Measurements from ENCODE around the gene GLDC. TPM values are rescaled to one million over a fixed set of nuclear protein-coding genes. Genes with fewer than 3 reads are reported as not detected.
"Not testable (repeated sequence)": the region's sequence is repeated elsewhere in the genome, so short reads cannot be mapped to it uniquely, and the experiment has no call there.

GLDC gene
- polyA plus RNA-seq, 4 donors: 18.4 to 25.3 (median 19.6) TPM

DNA sequence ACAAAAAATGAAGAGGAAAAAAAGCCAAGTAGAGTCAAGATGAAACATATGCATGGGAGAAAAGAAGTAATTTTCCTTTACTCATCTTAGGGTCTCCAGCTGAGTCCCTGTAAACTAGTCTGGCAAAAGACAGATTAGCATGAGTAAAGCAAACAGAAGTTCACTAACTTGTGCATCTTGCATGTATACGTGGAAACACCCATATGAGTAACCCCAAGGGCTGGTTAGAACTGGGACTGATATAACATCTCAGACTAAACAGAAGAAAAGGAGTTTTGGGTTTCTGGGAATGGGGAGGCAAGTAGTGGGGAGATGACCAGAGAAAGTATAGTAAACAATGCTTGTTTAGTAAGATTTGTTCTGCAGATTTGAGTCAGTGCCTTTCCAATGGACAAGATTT lies 20.1 kb upstream of the GLDC start:
- DNase-seq (ENCODE audit: low read depth in 4 of 4, low spot score in 3 of 4): no peak

DNA sequence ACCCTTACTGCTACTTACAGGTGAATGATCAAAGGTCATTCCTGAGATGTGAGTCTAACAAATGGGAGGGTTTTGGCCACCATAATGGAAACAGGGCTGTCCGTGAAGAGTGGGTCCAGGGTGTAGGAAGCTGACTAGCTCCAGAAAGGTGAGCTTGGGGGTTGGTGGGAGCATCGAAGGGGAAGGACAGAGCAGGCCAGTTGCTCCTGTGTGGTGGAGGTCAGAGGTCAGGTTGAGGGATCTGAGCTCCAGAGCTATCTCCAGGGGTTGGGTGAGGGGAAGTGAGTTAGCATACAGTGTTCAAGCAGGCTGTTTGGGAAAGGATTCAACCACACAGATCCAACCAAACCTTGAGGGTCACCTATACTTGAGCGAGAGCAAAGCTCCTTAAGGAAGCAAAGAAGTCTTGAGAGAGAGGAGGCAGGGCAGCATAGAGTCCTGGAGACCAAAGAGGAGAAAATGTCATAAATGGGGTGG lies 18.7 kb upstream of the GLDC start:
- DNase-seq (ENCODE audit: low read depth in 4 of 4, low spot score in 3 of 4): no peak

DNA sequence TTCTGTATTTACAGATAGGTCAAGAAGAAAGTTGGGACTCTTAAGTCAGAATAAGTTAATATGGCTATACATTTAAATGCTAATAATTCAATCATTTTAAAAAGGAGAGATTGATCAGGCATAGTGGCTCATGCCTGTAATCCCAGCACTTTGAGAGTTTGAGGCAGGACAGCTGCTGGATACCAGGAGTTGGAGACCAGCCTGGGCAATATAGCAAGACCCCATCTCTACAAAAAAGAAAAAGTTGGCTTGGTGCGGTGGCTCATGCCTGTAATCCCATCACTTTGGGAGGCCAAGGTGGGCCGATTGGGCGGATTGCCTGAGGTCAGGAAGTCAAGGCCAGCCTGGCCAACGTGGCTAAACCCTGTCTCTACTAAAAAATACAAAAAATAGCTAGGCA lies 15.0 kb upstream of the GLDC start:
- no peak for DNase-seq (ENCODE audit: low read depth in 4 of 4, low spot score in 3 of 4)

DNA sequence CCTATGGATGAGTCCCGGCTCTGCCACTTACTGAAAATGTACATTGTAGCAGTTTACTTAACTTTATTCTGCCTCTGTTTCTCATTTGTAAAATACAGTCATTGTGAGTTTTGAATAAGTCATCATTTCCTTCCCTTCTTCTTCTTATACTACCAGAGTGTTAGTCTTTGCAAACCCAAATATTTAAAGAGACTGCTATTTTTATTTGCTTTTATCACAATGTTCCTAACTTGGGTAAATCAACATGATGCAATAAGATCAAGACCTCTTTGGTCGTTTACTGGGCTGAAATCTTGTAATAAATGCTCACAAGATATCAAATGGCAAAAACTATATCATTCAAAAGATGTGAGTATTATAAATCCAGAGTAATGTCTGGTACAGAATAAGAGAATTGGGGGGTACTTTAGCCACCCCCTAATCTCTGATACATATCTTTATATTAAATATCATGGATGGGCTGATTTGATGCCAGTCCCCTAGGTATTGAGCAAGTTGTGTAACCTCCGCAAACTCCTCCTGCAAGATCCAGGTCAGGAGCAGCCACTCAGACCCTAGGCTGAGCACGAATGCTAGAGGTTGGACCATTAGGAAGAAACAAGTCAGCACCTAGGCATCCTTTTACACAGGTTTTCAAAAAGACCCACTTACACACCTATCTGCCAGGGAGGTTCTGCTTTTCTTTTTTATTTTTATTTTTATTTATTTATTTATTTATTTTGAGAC lies 13.3 kb upstream of the GLDC start:
- no peak for DNase-seq (ENCODE audit: low read depth in 4 of 4, low spot score in 3 of 4)

DNA sequence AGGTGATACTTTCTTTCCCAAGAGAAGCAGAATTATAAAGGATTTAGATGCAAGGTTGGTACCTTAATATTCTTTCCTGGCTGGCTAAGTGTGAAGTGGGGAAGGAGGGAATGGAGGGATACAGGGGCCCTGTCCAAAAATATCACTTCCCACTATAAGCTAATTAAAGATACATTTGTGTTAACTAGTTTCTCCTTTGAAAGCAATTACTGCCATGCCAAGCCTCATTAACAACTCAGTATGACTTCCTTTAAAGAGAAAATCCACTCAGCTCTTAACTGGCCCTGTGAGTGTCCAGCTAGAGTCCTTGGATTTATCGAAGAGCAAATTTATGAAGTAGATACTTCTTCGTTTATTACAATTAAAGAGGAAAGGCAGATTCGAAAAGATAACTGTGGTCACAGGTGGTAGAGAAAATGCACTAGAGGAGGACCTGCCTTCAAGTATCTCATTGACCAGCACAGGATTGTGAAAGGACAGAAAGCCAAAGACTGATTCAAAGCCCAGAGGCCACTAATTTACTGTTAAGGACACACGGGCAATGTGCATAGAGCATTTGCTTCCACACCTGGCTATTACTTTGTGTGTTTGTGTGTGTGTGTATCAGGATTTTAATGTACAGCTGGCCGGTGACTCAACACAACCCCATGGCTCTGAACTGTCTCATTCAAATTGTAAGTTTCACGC lies 11.2 kb upstream of the GLDC start:
- no peak for DNase-seq (ENCODE audit: low read depth in 4 of 4, low spot score in 3 of 4)

DNA sequence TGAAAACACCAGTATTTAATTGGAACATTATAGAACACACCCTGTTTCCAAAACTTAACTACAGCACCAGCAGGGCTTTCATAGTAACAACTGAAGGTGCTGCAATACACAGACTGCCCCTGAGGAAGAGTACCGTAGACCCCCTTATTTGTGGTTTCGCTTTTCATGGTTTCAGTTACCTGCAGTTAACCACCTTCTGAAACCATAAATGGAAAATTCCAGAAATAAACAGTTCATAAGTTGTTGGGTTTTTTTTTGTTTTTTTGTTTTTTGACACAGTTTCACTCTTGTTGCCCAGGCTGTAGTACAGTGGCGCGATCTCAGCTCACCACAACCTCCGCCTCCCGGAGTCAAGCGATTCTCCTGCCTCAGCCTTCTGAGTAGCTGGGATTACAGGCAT lies 9.5 kb upstream of the GLDC start:
- no peak for DNase-seq (ENCODE audit: low read depth in 4 of 4, low spot score in 3 of 4)

DNA sequence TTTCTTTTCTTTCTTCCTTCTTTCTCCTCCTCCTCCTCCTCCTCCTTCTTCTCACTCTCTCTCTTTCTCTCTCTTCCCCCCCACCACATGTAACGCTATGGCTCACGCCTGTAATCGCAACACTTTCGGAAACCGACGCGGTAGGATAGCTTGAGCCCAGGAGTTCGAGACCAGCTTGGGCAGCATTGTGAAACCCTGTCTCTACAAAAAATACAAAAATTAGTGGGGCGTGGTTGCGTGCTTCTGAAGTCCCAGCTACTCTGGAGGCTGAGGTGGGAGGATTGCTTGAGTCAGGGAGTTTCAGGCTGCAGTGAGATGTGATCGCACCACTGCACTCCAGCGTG lies 736 bp upstream of the GLDC start:
- DNase-seq (ENCODE audit: low read depth in 4 of 4, low spot score in 3 of 4): no peak

DNA sequence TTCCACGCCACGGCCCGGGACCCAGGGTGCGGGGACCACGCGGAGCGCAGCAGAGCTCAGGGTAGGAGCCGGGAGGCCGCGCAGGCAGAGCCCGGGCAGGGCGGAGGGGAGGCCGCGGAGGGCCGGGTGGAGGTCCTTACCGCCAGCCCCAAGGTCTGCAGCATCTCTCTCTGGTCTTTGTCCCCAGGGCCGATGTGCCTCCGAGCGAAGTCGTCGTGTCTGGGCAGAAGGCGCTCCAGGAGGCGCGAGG lies 499 bp downstream of the GLDC start:
- DNase-seq (ENCODE audit: low read depth in 4 of 4, low spot score in 3 of 4): not testable (repeated sequence)

DNA sequence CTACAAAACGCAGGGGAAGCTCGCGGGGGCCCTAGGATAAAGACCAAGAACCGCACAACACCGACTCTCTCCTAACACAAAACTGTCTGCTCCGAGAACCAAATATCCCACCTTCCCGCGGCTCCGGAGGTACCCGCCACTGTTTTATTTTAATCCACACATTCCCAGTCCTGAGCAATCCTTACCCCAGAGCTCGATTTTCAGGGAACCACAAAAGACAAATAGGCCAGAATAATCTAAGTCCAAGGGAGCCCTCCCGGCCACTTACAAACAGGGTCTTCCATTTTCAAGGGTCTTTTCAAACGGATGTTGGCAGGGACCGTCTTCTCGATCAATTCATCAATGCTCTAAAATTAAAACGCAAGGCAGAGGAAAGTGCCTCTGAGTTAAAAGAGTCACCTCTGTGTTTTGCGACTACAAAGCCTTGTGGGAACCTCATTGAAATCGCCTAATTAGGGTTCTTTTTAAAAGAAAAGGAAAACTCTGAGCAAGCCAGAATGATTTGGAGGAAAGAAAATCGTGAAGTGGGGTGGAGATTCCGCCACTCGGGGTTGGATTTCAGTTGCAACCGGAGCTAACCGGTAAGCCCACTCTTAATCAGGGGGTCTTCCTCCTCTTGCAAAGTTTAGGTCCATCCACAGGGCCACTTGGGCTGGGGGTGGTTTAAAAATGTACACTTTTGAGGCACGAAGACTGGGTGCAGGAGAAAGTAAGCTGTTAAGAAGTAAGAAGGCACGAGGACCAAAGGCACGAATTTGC lies 1.0 kb downstream of the GLDC start:
- DNase-seq (ENCODE audit: low read depth in 4 of 4, low spot score in 3 of 4): peak in 1 of 4 donors; percentile 35

DNA sequence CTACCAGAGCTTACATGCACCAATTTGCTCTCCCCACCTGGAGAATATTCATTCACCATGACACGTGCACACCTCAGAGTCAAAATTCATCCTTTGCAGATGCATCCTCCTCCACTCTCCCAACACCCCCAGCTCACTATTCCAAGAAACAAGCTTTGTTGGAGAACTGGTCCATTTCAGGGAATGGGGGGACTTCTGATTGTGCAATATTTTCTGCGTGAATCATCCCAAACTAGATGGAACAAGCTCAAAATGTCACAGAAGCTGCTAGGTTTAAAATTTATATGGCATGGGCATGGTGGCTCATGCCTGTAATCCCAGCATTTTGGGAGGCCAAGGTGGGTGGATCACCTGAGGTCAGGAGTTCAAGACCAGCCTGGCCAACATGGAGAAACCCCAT lies 3.6 kb downstream of the GLDC start:
- DNase-seq (ENCODE audit: low read depth in 4 of 4, low spot score in 3 of 4): no peak

DNA sequence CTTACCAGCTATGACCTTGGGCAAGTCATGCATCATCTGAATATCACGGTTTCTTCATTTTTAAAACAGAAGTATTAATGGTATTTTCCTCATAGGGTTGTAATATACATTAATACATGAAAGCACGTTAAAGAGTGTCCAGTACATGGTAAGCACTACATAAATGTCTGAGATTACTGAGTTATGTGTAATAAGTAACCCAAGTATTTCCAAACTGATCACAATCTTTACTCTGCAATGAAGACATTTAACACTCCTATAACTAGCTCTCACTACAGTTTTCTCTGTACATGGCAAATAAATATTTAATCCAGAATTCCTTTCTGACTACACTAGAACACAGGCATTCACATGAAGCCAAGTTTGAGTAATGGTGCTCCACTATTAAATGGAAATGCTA lies 4.0 kb downstream of the GLDC start:
- no peak for DNase-seq (ENCODE audit: low read depth in 4 of 4, low spot score in 3 of 4)

DNA sequence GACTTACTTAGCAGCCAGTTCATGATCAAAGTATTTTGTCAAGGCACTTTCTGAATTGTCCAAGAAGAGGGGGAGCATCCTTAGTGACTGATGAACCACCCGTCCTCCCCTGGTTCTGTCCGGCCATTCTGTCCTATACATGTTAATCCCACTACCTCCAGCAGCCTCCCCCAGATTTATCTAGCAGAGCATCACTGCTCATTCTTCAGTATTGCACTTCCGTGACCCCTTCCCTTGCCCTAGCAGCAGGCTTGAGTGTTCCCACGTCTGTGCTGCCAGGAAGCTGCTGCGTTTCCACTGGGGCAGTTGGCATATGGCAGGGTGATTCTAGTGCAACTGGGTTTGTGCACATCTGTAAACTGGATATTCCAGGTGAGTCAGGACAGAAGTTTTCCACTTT lies 4.5 kb downstream of the GLDC start:
- no peak for DNase-seq (ENCODE audit: low read depth in 4 of 4, low spot score in 3 of 4)

DNA sequence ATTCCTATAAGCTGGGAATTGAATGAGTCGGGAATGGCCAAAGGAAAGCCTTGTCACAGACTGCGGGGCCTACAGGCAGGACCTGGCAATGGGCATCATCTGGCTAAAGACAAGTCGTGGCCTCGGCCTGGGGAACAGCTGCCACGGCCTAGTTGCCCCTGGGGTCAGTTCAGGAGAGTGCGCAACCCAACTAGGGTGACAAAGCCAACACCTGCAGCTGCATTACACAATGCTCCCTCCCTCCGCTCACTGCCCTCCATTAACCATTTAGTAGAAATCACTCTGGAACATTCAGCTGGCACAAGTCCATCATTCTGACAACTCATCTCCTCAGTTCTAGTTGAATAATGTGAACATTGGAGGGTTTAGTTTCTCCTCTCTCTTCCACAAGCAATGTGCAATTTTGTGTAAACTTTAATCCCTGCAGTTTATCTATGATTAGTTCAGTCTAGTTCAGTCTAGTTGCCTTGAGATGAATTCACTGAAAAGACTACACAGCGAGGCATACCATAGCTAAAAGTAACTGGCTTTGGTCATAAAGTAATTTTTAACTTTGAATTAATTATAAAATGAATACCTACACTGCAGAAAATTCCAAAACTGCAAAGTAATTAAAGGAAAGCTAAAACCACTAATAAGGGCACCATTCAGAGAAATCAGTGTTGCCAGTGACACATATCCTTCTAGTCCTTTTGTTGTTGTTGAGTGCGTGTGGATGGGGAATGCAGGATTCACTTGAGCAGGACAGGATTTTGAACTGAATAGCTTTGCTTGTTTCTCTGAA lies 5.1 kb downstream of the GLDC start:
- DNase-seq (ENCODE audit: low read depth in 4 of 4, low spot score in 3 of 4): no peak

DNA sequence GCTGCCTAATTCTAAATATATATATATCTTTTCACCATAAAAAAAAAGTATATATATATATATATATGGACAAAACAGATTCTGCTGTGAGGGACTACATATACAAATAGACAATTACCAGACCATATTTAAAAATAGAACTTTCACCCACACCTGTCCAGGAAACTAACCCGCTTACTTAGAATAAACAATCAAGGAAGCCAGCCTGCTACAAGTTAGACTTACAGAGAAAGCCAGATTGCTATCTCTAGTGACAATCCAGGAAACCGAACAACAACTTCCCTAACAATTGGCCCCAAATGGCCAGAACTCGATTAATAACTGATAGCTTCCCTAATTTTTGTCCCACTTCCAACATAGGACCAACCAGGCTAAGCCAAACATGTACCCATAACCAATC lies 5.9 kb downstream of the GLDC start:
- no peak for DNase-seq (ENCODE audit: low read depth in 4 of 4, low spot score in 3 of 4)

DNA sequence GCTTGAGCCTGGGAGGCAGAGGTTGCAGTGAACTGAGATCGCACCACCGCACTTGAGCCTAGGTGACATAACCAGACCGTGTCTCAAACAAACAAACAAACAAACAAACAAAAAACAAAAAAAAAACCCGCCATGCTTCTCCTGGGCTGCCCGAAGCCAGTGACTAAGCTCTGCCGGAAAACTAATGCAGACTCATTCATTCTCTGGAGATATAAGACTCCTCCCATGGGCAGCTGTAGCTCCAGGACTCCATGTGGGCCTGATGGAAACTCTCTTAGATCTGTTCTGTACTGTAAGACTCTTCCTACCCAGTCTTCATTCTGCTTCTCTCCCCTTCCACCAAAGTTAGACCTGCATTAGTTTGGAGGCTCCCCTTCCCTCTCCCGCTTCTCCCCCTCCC lies 11.1 kb downstream of the GLDC start:
- no peak for DNase-seq (ENCODE audit: low read depth in 4 of 4, low spot score in 3 of 4)

DNA sequence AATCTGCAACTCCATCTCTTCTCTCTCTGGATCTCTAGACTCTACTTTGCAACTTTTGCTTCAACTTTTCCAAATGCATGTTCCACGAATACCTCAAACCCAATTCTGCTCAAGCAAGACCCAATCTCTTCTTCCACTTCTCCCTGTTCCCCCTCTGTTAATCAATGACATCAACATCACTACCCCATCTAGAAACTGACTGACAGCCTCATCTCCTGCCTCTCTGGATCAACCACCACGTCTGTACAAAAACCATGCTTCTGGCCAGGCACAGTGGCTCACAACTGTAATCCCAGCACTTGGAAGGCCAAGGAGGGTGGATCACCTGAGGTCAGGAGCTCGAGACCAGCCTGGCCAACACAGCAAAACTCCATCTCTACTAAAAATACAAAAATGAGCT lies 12.2 kb downstream of the GLDC start:
- no peak for DNase-seq (ENCODE audit: low read depth in 4 of 4, low spot score in 3 of 4)

DNA sequence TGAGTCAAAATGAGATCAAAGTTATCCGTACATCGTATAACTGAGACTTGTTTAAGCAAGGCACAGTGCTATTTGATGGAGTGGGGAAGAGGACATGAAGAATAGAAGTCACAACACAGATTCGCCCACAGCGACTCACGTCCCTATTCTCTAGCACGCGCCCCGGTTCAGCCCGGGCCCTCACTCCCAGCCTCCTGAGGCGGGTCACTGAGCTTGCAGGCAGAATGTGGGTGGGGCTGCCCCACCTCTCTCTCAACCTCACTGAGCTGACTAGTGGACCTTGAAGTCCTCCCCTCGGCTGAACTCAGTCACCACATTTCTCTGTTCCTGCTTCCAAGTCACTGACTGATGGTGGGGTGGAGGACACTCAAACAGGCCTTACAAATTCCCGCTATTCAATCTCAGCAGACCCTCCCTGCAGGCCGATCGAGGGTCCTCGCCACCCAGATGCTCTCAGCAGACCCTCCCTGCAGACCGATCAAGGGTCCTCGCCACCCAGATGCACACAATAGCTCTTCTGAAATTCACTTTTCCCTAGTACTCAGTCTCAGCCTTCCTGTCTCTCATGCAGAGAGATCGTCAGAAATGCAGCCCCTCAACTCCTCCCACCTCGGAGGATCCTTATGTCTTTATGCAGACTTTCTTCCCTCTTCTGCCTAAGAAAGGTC lies 12.9 kb downstream of the GLDC start:
- DNase-seq (ENCODE audit: low read depth in 4 of 4, low spot score in 3 of 4): peak in 2 of 4 donors; percentile 35 to 39

DNA sequence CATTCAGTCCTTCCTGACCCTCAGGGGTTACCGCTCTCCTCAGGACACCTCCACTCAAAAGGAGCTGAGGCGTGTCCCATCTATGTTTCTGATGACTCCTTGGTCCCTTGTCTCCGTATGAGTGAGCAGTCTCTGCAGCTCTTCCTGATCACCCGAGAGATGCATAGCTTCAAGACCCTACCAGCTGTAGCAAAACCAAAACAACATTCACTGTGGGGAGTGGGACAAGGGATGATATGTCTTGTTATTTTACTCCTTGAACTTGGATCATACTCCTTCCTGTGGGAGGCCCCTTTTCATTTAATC lies 14.4 kb downstream of the GLDC start:
- DNase-seq (ENCODE audit: low read depth in 4 of 4, low spot score in 3 of 4): no peak

DNA sequence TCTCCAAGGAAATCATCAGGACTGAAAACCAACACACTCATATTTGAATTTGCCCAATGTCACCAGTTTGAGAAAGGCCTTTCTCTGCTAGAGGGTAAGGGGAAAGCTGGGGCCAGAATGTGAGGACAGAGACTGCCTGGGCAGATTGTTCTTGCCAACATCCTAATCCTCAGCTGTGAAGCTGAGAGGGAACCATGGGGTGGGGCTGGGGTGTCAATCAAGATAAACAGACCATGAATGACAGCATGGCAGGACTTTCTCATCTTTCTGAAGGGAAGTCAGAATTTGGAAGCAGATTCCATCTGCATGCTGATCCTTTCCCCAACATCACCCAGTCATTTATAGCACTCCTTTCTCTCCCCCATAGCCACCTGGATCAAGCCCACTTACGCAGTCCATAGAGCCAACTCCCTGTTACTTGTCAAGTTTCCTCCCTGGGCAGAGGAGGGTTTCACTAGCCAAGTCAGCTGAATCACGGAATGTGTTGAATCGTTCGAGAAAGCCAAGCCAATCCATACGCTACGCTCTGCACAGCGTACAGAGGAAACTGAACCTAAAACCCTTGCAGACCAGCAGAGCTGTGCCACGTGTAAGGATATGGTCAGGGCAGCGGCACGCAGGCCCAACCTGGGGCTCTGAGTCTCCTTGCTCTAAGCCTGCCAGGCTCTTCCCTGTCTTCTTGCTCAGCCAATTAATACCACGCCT lies 14.9 kb downstream of the GLDC start:
- no peak for DNase-seq (ENCODE audit: low read depth in 4 of 4, low spot score in 3 of 4)

DNA sequence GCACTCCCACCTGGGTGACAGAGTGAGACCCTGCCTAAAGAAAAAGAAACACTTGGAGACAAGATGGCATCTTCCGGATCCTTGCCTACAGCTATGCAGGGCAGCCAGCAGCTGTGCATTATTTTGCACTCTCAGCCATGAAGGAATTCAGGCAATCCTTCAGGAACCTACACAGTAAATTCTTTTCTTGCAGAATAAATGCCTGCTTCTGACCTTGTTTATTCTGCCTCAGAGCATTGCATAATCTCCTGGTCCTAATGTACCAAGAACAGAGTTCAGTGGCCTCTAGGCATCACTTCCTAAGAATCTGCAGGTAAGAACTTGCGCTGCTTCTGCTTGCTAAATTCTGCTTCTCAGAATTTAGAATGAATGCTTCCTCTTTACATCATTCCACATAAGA lies 16.8 kb downstream of the GLDC start:
- no peak for DNase-seq (ENCODE audit: low read depth in 4 of 4, low spot score in 3 of 4)

Measured in right renal pelvis (tissue), 4 donors.